ENCODE results near the gene HABP4. TPM values are rescaled to one million over a fixed set of nuclear protein-coding genes. Genes with fewer than 3 reads are reported as not detected.

The HABP4 gene
- total RNA-seq, 1 donor from 2014 or later, result 10.3 TPM

GRCh38 chr9:96480736-96481135, 30.8 kb downstream of the HABP4 start:
- Histone ChIP-seq H3K27me3 (no peaks in the 10 kb centered on the region), H3K4me1 (no peaks in the 10 kb centered on the region), H3K9me3 (no peaks in the 10 kb centered on the region), H3K36me3 (no peaks in the 10 kb centered on the region), H3K27ac (no peak overlapping the region), H3K4me3 (no peak overlapping the region)
- TF ChIP-seq, protein P1, sequence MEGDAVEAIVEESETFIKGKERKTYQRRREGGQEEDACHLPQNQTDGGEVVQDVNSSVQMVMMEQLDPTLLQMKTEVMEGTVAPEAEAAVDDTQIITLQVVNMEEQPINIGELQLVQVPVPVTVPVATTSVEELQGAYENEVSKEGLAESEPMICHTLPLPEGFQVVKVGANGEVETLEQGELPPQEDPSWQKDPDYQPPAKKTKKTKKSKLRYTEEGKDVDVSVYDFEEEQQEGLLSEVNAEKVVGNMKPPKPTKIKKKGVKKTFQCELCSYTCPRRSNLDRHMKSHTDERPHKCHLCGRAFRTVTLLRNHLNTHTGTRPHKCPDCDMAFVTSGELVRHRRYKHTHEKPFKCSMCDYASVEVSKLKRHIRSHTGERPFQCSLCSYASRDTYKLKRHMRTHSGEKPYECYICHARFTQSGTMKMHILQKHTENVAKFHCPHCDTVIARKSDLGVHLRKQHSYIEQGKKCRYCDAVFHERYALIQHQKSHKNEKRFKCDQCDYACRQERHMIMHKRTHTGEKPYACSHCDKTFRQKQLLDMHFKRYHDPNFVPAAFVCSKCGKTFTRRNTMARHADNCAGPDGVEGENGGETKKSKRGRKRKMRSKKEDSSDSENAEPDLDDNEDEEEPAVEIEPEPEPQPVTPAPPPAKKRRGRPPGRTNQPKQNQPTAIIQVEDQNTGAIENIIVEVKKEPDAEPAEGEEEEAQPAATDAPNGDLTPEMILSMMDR (IDR thresholded peaks at IDR 0.05), result no peak
- DNase-seq (no peak), ATAC-seq (no peak)
- intact Hi-C loops (cut with DNase I), result no loop called here

GRCh38 chr9:96482476-96482875, 32.5 kb downstream of the HABP4 start:
- Histone ChIP-seq H3K4me3 (no peak overlapping the region), H3K36me3 (no peaks in the 10 kb centered on the region), H3K27me3 (no peaks in the 10 kb centered on the region), H3K4me1 (peaks cover 13% of the 10 kb centered on the region), H3K27ac (no peak overlapping the region), H3K9me3 (no peaks in the 10 kb centered on the region)
- TF ChIP-seq, protein P1 (IDR thresholded peaks at IDR 0.05), result no peak
- ATAC-seq (no peak), DNase-seq (no peak)
- intact Hi-C loops (cut with DNase I), result no loop called here

GRCh38 chr9:96483197-96483596, 33.2 kb downstream of the HABP4 start:
- H3K27ac ChIP-seq, result no peak overlapping the region
- H3K36me3 ChIP-seq, result no peaks in the 10 kb centered on the region
- H3K9me3 ChIP-seq, result no peaks in the 10 kb centered on the region
- no peak for DNase-seq
- H3K4me3 ChIP-seq, result no peak overlapping the region
- TF ChIP-seq, protein P1 (IDR thresholded peaks at IDR 0.05), result no peak
- no peaks in the 10 kb centered on the region for H3K27me3 ChIP-seq
- intact Hi-C loops (cut with DNase I), result no loop called here
- no peak for ATAC-seq
- peaks cover 13% of the 10 kb centered on the region for H3K4me1 ChIP-seq

GRCh38 chr9:96483733-96484390, 33.9 kb downstream of the HABP4 start:
- intact Hi-C loops (cut with DNase I), result no loop called here
- no peak for DNase-seq
- TF ChIP-seq, protein P1 (IDR thresholded peaks at IDR 0.05), result no peak
- Histone ChIP-seq H3K27ac (no peak overlapping the region), H3K36me3 (no peaks in the 10 kb centered on the region), H3K4me1 (peaks cover 13% of the 10 kb centered on the region), H3K9me3 (no peaks in the 10 kb centered on the region), H3K27me3 (no peaks in the 10 kb centered on the region), H3K4me3 (no peak overlapping the region)
- no peak for ATAC-seq

GRCh38 chr9:96484521-96484931, 34.6 kb downstream of the HABP4 start:
- intact Hi-C loops (cut with DNase I), result no loop called here
- H3K4me1 ChIP-seq, result peaks cover 13% of the 10 kb centered on the region
- H3K9me3 ChIP-seq, result no peaks in the 10 kb centered on the region
- H3K27ac ChIP-seq, result no peak overlapping the region
- no peaks in the 10 kb centered on the region for H3K27me3 ChIP-seq
- TF ChIP-seq, protein P1 (IDR thresholded peaks at IDR 0.05), result no peak
- no peak for DNase-seq
- no peak overlapping the region for H3K4me3 ChIP-seq
- ATAC-seq, result no peak
- H3K36me3 ChIP-seq, result peaks cover 6% of the 10 kb centered on the region

DNA sequence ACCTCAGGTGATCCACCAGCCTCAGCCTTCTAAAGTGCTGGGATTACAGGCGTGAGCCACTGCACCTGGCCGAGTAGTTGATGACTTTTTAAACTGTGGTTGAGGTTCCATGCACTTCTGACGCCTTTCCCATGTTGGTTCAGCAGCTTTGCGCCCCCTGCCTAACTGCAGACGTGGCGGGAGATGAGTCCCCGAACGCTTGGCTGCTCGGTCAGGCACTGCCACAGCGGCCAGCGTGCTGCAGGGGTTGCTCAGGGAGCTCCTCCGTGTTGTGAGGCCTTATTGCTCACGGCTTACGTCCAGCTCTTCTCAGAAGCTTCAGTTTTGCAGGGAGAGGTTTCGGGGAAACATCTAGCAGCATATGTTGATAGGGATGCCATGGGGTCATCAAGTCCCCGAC, 35.3 kb downstream of the HABP4 start:
- intact Hi-C loops (cut with DNase I), result no loop called here
- Histone ChIP-seq H3K36me3 (peaks cover 14% of the 10 kb centered on the region), H3K27me3 (no peaks in the 10 kb centered on the region), H3K4me3 (no peak overlapping the region), H3K27ac (no peak overlapping the region), H3K9me3 (no peaks in the 10 kb centered on the region), H3K4me1 (peaks cover 13% of the 10 kb centered on the region)
- DNase-seq (no peak), ATAC-seq (no peak)
- TF ChIP-seq, protein P1 (IDR thresholded peaks at IDR 0.05), result no peak
